K562 treated with DMSO at 1 percent for 24 hours (cell line): ENCODE measurements around the gene NDUFA5. TPM values are rescaled to one million over a fixed set of nuclear protein-coding genes. Genes with fewer than 3 reads are reported as not detected.

Experiments
- total RNA-seq: library from RNA; unstranded; fragments of 300-600 nt; gene quantifications from 2 replicates; pipeline ENCODE4 v1.2.3, GENCODE V29; 2022; ENCODE audit warnings: low read depth; ENCODE audit not compliant: insufficient read depth

The NDUFA5 gene
- total RNA-seq: 41.5 and 56.3 TPM in 2 replicates

GRCh38 chr7:123557398-123558288 is at the start of gene NDUFA5:
Gene NDUFA5 (minus strand): TSS chr7:123557818. CDS start chr7:123557795, 23 bp downstream.

GRCh38 chr7:123601530-123601929 is 43.9 kb upstream of the NDUFA5 start, which contains the start of gene ASB15:
Gene ASB15 (plus strand): TSS chr7:123601821. CDS start chr7:123614503, 12,682 bp downstream.

DNA sequence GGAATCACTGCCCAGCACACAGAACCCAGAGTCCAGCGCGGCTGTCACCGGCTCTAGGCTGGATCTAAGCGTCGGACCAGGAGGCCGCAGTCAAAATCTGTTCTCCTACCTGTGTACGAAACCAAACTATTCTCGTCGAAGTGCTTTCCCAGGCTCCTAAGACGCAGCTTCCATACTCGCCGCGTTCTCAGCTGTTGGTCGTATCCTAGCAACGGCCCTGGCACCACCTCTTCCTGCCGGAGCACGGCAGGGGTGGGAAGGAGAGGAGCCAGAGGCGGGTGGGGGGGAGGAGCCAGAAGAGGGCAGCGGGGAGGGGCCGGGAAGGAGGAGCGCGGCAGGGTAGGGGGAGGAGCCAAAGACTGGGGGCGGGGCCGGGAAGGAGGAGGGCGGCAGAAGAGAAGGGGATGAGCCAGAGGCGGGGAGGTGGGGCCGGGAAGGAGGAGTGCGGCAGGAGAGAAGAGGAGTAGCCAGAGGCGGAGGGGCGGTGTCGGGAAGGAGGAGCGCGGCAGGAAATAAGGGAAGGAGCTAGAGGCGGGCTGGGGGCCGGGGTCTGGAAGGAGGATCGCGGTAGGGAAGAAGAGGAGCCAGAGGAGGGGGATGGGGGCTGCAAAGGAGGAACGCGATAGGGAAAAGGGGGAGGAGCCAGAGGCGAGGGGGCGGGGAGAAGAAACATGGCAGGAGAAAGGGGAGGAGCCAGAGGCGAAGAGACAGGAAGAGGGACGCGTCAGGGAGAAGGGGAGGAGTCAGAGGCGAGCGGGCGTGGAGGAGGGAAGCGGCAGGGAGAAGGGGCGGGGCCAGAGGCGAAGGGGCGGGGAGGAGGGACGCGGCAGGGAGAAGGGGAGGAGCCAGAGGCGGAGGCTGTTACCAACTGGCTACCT is 23.0 kb downstream of the NDUFA5 start, which contains the start of gene IQUB:
IQUB (minus strand) TSS at position 213 of the 878 bp plus-strand sequence. CDS start 22,255 bp downstream, outside the sequence.

Other genes with a start within 250 kb of the NDUFA5 start
- 0.81 and 1.3 TPM in 2 replicates for gene IQUB, start 23.2 kb downstream of the NDUFA5 start, total RNA-seq
- 0.43 and 2.5 TPM in 2 replicates for gene ASB15, start 44.0 kb upstream of the NDUFA5 start, total RNA-seq
- gene LMOD2, start 98.0 kb upstream of the NDUFA5 start, total RNA-seq: 0.10 TPM in 1 of 2 replicates, not detected in the other
- gene WASL, start 191.2 kb upstream of the NDUFA5 start, total RNA-seq: 7.9 and 8.5 TPM in 2 replicates